Gastroesophageal sphincter (tissue), 3 donors: ENCODE results near the gene LTBP1.

Source experiments
- CTCF ChIP-seq, 4 experiments: fragments of 200-600 bp in 2 of 4; fragments of 450-650 bp in 2 of 4; sonication (generic) in 1 of 4; IDR thresholded peaks; one replicate each; pipeline ENCODE4 v1.5.1; 2017 to 2019; ENCODE audit warnings: antibody characterized with exemption in 4 of 4, mild to moderate bottlenecking in 2 of 4, moderate library complexity in 2 of 4
- EP300 ChIP-seq: sonication (generic); formaldehyde crosslinking; IDR thresholded peaks from one replicate; pipeline ENCODE4 v1.6.1; 2017; ENCODE audit warnings: antibody characterized with exemption, mild to moderate bottlenecking
- POLR2A ChIP-seq, 2 donors: fragments of 450-650 bp; IDR thresholded peaks; one replicate each; pipeline ENCODE4 v1.6.1; 2017; ENCODE audit warnings: antibody characterized with exemption in 2 of 2, mild to moderate bottlenecking in 2 of 2, moderate library complexity in 1 of 2
- POLR2AphosphoS5 ChIP-seq: sonication (generic); formaldehyde crosslinking; IDR thresholded peaks from one replicate; pipeline ENCODE4 v1.6.1; 2017; ENCODE audit warnings: antibody characterized with exemption

- TF ChIP-seq CTCF (IDR thresholded peaks at IDR 0.05): no peak
- TF ChIP-seq POLR2AphosphoS5: no peak
- TF ChIP-seq POLR2A (IDR thresholded peaks at IDR 0.05): no peak
- no peak for TF ChIP-seq EP300
Measured at GRCh38 chr2:33115196-33115595, 168.4 kb downstream of the LTBP1 start.
